NCI-H2196 treated with DMSO at 0.1 percent for 48 hours (cell line): ENCODE data around the gene PIK3R1.

Experiments
- DNase-seq: peaks from one replicate; lab custom pipeline; 2025; ENCODE audit not compliant: unreplicated experiment; lab: John Stamatoyannopoulos, UW

The PIK3R1 gene

DNA sequence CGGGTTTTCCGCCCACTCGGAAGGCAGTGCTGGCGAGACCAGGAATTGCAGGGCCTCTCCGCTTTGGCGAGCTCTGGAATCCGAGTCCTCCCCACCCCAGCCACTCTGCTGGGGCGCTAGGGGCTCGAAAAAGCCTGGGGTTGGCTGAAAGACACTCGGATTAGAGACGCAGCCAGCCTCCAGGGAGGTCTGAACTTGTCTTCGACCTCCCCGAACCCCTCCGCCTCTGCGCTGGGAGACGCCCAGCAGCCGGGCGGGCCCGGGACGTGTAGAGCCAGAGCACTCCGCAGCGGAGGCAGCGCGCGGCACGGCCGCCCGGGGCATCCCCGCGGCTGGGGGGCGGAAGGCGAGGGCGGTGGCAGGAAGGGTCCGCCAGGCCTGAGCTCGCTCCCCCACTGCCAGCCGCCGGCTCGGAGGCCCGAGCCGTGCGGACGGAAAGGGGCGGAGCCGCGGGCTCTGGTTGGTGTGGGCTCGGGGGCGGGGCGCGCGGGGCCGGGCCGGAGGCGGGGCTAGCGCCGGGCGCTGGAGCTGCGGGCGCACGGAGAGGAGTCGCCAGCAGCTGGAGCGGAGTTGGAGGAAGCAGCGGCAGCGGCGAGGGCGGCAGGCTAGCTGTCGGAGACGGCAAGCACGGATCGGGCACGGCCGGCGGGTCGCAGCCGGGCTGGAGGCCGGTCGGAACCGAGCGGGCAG is at the start of gene PIK3R1:
Gene PIK3R1, plus strand, starts transcription at position 549 of the 690 bp plus-strand sequence. CDS start 10,920 bp downstream, outside the sequence.
- peak; percentile 50 for DNase-seq

DNA sequence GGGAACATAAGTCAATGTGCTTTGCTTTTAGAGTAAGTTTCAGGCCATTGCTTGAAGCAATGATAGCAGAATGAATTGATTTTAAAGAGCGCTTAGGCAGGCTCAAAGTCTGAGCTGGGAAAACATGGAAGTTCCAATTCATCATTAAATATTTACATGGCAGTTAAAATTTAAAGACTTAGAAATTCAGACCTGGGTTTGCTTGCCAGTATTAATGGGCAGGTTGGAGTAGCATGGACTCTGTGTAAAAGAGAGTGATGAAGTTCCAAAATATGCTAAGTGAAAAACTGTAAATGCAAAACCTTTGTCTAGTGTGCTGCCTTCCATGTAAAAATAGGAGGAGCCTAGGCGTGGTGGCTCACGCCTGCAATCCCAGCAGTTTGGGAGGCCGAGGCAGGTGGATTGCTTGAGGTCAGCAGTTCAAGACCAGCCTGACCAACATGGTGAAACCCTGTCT is 48.3 kb upstream of the PIK3R1 start:
- DNase-seq, result no peak

DNA sequence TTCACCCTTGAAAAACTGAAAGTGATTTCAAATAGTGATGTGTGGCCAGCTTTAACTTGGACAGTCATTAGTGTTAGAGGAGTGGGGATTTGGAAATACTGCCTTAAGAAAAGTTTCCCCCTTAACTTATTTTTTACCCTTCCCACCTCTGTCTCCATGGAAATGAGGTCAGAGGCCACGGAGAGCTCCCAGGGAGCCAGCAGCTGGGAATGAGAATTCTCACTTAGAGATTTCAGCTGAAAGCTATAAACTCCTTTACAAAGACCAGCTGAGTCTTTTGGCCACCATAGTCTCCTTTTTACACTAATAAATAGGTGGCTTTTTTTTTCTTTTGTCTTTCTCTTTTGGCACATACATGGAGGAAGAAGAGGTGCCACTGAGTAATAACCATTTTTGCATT is 45.7 kb upstream of the PIK3R1 start:
- no peak for DNase-seq

DNA sequence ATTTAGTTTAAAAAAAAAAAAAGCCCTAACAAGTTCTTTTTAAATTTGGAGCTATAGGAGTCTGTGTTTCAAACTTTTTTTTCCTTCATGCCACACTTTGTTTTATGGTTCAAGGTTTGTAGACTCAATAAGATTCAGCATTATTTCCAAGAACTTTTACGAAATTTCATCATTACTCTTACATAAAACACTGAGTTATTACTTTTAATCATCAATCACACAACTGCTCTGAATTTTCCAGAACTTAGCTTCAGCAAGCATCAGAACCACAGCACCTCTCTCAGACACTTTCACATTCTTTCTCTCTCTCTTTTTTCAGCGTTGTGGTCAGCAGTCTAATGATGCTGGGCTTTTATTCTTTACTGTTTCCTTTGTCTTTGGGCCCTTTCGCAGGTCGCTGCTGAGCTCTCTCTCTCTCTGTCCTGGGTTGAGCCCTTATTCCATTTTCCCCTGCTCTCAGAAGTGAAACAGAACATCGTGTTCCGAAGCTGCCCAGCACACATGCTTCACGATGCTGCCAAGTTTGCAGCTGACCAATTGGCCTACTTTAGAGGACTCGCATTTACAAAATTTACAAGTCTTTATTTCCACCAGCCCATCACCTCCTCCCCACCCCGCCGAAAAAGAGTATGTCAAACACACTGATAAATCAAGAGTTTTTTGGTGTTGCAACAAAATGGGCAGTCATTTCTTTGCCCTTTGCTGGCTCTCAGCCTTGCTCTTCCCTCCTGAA is 44.6 kb upstream of the PIK3R1 start:
- no peak for DNase-seq

DNA sequence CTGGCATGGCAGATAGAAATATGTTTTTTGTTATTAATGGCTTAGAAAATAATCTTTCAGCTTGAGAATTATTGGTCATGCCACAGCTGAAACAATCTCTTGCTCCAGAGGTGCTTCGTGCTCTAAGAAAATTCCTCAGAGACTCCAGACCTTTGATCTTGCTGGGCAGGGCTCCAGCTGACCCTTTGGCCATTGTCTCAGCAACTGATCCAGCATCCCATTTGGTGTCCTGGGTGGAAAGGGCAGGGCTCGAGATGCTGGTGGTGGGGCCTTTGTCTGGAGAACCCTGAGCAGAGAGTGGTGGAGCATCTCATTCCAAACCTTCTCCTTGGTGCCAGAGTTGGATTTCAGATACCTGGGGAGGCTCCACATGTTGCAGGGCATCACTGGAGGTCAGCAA is 43.2 kb upstream of the PIK3R1 start:
- DNase-seq, result no peak

DNA sequence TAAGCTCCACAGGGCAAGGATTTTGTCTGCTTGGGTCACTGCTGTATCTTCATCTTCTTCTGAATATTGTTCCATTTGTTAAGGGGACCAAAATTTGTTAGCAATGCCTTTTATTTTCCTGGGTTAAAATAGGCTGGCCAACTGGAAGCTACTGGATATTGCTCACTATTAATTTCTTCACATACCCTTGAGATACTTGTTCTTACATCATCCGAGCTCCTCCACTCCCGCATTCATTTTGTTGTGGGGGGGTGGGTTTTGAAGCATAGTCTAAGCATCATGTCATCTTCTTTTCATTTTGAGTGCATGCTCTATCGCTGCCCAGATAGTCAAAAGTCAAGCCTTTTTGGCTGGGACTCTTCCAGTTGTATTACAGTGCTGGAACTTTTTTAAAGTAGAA is 42.5 kb upstream of the PIK3R1 start:
- no peak for DNase-seq

DNA sequence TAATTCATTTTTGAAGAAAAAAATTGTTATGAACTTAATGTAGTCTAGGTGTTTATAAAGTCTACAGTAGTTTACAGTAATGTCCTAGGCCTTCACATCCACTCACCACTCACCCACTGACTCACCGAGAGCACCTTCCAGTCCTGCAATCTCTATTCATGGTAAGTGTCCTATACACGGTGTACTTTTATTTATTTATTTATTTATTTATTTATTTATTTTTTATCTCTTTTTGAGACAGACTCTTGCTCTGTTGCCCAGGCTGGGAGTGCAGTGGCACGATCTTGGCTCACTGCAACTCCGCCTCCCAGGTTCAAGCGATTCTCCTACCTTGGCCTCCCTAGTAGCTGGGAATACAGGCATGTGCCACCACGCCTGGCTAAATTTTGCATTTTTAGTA is 39.3 kb upstream of the PIK3R1 start:
- no peak for DNase-seq

DNA sequence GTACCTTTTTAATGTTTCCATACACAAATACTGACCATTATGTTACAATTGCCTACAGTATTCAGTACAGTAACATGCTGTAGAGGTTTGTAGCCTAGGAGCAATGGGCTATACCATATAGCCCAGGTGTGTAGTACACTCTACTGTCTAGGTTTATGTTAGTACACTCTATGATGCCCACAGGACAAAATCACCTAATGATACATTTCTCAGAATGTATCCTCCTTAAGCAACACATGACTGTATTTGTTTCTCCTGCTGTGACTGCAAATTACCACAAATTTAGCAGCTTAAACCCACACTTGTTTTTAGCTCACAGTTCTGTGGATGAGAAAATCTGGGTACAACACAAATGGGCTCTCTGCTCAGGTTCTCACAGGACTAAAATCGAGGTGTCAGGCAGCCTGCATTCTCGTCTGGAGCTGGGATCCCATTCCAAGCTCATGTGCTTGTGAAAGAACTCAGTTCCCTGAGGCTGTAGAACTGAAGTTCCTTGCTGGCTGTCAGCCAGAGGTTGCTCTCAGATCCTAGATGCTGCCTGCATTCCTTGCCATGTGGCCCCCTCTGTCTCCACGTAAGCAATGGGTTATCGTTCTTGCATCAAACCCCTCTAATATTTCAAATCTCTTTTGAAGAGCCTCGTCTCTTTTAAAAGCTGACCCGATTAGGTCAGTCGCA is 38.6 kb upstream of the PIK3R1 start:
- no peak for DNase-seq

DNA sequence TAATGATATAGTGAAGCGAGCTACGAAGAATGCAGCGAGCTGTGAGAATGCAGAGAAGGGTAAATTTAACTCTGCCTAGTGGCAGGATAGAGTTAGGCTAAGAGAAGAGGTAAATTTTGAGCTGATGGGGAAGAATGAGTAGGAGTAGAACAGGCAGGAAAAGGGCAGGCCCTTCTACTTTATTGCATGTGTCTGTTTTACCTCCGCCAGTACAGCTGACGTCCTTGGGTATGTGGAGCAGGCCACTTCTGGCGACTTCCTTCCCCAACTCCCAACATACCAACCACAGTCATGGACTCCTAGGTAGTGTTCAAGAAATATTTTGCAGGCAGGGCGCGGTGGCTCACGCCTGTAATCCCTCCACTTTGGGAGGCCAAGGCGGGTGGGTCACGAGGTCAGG is 37.9 kb upstream of the PIK3R1 start:
- no peak for DNase-seq

DNA sequence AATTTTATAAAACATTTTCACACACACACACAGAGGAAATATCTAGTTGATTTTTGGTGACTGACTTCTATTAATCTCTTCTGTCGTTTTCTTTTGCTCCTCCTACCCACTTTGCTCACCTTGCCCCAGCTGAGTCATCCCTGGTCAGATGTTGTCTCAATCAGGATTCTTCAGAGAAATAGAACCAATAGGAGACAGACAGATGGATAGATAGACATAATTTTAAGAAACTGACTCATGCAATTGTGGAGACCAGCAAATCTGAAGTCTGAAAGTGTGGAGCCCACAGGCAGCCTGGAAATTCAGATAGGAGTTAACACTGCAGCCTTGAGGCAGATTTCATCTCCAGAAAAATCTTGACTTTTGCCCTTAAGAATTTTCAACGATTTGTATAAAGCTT is 37.0 kb upstream of the PIK3R1 start:
- DNase-seq, result no peak

DNA sequence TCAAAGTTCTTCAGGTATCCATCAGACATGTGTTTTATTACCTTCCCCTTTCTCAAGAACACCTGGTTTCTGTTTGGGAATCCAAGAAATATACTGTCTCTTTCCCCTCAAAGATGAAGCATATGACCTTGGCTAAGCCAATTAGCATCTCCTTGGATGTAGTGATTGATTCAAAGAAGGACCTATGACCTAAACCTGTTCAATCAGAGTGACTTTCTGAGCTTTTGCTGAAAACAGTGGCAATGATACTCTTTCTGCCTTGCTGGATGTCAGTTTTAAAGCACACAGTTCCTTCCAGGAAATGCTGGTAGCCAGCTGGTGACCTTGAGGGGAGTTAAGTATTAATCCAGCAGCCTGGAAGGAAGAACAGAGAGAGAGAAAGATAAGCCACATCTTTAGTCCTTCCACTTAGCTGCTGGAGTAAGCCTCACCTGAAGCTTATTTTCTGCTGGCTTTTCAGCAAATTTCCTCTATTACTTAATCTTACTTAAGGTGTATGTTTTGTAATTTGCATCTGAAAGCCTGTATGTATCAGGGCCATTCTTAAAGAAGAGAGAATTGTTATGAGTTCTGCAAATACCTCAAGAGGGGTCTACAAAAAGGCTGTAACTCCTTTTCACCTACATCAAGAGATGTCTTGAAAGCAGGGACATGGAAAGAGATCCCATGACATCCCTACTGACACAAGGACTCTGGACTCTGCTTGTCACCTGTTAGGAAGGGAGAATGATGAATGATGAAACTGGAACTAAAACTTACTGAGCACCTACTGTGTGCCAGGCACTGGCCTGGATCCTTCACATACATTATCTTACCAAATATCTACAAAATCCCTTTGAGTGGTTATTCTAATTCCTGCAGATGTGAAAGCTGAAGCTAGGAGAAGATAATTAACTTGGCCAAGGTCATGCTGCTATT is 35.2 kb upstream of the PIK3R1 start:
- DNase-seq, result no peak

DNA sequence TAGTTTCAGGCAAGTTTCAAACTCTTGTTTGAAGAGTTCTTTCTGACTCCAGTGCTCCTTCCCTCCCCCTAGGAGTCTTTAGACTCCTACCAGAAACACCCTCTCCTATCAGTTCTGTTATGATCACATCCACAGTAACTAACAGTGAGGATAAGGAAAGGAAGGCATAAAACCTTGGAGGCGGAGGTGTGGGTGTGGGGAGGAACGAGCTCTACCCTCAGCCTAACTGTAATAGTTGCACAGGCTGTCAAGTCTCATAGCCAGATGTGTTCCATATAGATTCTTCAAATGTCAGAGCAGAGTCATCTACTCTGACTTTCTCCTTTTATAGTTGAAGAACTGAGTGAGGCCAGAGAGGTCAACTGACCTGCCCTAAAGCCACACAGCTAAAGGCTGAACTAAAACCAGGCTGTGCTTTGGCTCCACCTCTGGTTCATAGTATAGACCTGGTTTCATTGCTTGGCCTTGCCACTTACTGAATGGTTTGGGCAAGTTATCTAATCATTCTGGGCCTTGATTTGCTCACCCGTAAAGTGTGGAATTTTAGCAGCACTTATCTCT is 34.4 kb upstream of the PIK3R1 start:
- DNase-seq, result no peak

DNA sequence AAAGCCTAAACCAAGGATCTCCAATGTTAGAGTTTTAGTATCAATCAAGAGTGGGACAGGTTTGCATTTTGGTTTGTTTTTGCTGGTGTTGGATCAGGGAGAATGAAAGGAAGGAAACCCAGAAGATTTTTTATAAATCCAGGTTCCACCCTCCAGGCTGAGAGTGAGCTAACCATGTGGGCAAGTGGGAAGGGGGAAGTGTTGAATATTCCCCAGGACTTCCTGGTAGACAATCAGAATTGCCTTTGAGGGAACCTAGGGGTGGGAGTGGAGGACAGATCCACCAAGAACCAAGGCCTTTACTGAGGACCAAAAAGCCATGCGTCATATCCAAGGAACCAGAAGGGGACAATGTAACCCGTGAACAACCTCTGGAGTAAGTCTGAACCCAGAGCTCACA is 33.5 kb upstream of the PIK3R1 start:
- DNase-seq, result no peak

DNA sequence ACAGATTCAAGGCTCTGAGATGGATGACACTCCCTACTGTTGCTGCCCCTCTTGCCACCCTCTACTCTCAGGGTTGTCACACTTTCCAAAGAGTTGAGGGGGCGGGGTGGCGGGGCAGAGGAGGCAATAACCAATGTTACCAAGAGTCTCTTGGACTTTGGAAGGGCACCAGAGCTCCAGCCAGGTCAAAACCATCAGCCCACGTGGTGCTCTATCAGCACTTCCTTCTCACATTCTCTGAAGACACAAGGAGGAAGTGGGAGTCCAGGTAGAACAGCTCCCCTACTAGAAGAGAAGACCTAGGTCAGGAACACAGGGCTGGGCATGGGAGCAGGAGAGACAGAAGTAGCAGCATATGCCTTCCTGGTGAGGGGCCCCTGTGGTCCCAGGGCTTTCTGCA is 33.0 kb upstream of the PIK3R1 start:
- DNase-seq, result no peak

DNA sequence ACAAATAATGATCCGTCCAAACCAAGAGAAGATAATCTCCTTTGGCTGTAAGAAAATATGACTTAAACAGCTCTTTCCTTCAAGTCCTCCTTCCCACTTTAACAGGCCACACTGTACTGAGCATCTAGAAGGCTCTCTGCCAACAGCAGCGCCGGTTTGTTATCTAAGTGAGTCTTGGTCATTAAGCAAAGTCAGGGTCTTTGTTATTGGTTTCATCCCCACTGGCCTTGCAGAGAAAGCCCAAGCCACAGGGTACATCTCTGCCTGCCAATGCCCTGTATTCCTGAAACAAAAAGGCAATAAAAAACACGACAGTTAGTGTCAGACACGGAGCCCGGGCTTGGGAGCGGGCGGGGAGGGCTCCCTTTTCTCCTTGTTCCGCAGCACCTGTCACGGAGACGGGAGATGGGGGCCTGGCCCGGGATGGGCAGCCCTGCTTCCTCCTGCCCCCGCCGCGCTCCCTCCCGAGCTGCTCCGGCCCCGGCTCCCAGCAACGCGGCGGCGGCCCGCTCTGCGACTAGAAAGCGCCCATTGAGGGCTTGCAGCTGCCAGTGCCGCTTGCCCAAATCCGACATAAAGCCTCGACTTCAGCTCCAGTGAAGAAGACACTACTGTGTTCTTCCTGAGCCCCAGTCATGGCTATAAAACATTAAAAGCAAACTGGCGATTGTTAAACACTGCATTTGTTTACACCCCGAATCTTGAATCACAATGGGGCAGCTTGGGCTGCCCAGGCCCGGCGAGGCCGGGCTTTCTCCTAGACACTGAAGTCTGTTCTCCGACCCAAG is 28.1 kb upstream of the PIK3R1 start:
- DNase-seq, result no peak

DNA sequence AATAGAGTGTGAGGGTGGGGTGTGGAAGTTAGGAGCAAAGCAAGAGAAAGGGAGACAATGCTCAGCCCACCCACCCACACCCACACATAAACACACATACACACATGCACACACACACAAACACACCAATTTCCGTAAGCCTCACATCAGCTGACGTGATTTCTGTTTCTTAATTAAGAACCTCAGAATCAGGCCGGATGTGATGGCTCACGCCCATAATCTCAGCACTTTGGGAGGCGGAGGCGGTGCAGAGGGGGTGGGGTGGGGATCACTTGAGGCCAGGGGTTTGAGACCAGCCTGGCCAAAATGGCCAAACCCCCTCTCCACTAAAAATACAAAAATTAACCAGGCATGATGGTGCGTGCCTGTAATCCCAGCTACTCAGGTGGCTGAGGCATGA is 26.4 kb upstream of the PIK3R1 start:
- no peak for DNase-seq

DNA sequence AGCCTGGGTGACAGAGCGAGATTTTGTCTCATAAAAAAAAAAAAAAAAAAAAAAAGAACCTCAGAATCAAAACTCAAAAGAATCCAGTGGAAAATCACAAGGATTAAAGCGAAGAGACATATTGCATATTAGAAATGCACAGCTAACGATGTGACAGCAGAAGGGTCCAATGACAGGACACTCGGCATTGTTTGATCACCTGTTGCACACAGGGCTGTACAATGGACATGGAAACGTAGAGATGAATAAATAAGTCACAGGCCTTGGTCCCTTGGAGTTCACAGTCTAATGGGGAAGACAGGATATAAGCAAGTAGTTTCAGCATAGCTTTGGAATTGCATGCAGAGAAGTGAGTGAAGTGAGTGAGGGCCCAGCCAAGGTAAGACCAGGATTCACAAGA is 25.9 kb upstream of the PIK3R1 start:
- no peak for DNase-seq

DNA sequence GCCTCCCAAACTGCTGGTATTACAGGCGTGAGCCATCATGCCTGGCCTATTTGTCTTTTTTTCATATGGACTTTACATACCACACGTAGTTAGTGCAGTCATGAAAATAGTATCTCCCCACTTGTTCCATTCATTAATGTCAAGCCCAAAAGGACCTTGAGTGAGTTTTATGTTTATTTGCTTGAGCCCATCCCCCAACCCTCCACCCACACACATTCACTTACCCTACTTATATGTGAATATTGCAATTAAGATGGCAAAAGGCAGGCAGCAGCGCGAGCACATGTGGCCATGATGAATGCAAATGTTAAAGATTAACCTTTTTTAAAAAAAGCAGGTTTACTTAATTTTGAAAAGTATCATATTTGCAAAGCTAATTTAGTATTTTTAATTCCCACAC is 24.9 kb upstream of the PIK3R1 start:
- no peak for DNase-seq

DNA sequence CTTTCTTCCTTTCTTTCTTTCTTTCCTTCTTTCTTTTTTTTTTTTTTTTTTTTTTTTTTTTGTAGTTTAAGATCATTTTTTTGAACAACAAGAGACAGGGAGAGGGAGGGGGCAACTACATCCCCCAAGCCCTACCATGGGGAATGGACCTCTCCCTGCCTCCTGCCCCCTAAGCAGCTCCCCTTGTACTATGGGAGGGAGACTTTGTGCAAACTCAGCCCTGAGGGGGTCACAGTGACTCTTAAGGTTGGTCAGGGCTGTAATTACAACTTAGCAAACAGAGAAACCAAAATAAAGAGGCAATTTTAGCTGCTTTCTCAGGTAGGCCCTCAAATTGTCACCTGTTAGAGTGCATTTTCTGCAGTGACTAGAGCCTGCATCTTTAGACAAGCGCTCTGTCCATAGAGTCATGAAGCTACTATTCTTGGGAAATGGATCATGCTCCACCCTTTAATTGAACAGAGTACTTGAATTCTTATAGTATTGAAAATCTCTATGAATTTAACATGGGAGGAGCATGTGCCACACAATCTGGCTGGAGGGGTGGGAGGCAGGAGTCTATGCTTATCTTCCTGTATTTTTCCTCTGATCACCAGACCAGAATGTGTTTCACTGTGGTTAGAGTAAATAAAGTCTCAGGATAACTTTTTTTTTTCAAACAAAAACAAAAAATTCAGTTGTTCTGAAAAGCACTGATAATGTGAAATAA is 24.3 kb upstream of the PIK3R1 start:
- no peak for DNase-seq
